HEK293 (cell line): ENCODE data around the gene GOPC.

ENCODE experiments used
- CTCF ChIA-PET: fragments of 350-600 bp; formaldehyde crosslinking; extraction: SDS; loops from one replicate; lab custom pipeline; 2021; ENCODE audit warnings: antibody characterized with exemption; lab: Yijun Ruan, JAX
- POLR2A ChIA-PET: fragments of 300-600 bp; formaldehyde crosslinking; extraction: SDS; loops from one replicate; lab custom pipeline; 2020; ENCODE audit warnings: antibody characterized with exemption, inconsistent platforms; lab: Yijun Ruan, JAX
- H3K27ac ChIP-seq: fragments of 200-500 bp; sonication (Bioruptor generic); 2 replicates; pipeline ENCODE4 v1.5.1; 2014; ENCODE audit warnings: low read depth, low read length, control low read depth, inconsistent platforms; ENCODE audit errors: extremely low read depth
- H3K36me3 ChIP-seq, 2 experiments: fragments of 200-500 bp in 1 of 2; sonication (Bioruptor generic) in 1 of 2; 1 replicate in 1 of 2; 2 replicates in 1 of 2; pipeline ENCODE4 v1.5.1; 2014 to 2017; ENCODE audit warnings: inconsistent platforms in 2 of 2, low read length in 2 of 2; ENCODE audit not compliant: control insufficient read depth in 2 of 2, insufficient read depth in 1 of 2
- H3K4me1 ChIP-seq: fragments of 200-500 bp; sonication (Bioruptor generic); 2 replicates; pipeline ENCODE4 v1.5.1; 2014; ENCODE audit warnings: mild to moderate bottlenecking, low read length, inconsistent platforms; ENCODE audit not compliant: control insufficient read depth, insufficient read depth
- H3K4me3 ChIP-seq: 2 replicates; pipeline ENCODE4 v1.5.1; 2011; ENCODE audit warnings: low read depth, mild to moderate bottlenecking, control low read depth, low read length, moderate library complexity
- H3K9me3 ChIP-seq: fragments of 200-500 bp; sonication (Bioruptor generic); 2 replicates; pipeline ENCODE4 v1.5.1; 2014; ENCODE audit warnings: low read depth, low read length, inconsistent platforms; ENCODE audit not compliant: control insufficient read depth, insufficient read depth
- IKZF3 ChIP-seq: fragments of 450-650 bp; IDR thresholded peaks from 2 replicates; pipeline ENCODE4 v1.5.0; 2018; ENCODE audit warnings: missing biosample characterization, mild to moderate bottlenecking, missing genetic modification characterization, moderate library complexity
- KLF8 ChIP-seq: fragments of 450-650 bp; formaldehyde crosslinking; IDR thresholded peaks from 2 replicates; pipeline ENCODE4 v1.5.1; 2016; ENCODE audit warnings: missing biosample characterization, missing genetic modification characterization
- ZBTB20 ChIP-seq: fragments of 450-650 bp; formaldehyde crosslinking; IDR thresholded peaks from 2 replicates; pipeline ENCODE4 v1.5.1; 2016; ENCODE audit warnings: missing biosample characterization, missing genetic modification characterization
- ZBTB48 ChIP-seq: fragments of 450-650 bp; formaldehyde crosslinking; IDR thresholded peaks from 2 replicates; pipeline ENCODE4 v1.5.1; 2016; ENCODE audit warnings: missing biosample characterization, missing genetic modification characterization
- ZBTB7A ChIP-seq: fragments of 450-650 bp; formaldehyde crosslinking; IDR thresholded peaks from 2 replicates; pipeline ENCODE4 v1.5.1; 2016; ENCODE audit warnings: low read depth, missing biosample characterization, missing genetic modification characterization
- ZNF112 ChIP-seq: fragments of 450-650 bp; formaldehyde crosslinking; IDR thresholded peaks from 2 replicates; pipeline ENCODE4 v1.5.0; 2017; ENCODE audit warnings: missing biosample characterization, missing genetic modification characterization
- ZNF132 ChIP-seq: fragments of 450-650 bp; formaldehyde crosslinking; IDR thresholded peaks from 2 replicates; pipeline ENCODE4 v1.5.1; 2017; ENCODE audit warnings: missing biosample characterization, missing genetic modification characterization, borderline replicate concordance
- ZNF155 ChIP-seq: fragments of 450-650 bp; formaldehyde crosslinking; IDR thresholded peaks from 2 replicates; pipeline ENCODE4 v1.5.1; 2016; ENCODE audit warnings: missing biosample characterization, missing genetic modification characterization
- ZNF223 ChIP-seq: fragments of 450-650 bp; formaldehyde crosslinking; IDR thresholded peaks from 2 replicates; pipeline ENCODE4 v1.5.1; 2016; ENCODE audit warnings: missing biosample characterization, missing genetic modification characterization
- ZNF366 ChIP-seq: fragments of 450-650 bp; formaldehyde crosslinking; conservative IDR thresholded peaks from 2 replicates; pipeline ENCODE4 v1.5.1; 2016; ENCODE audit warnings: missing biosample characterization, missing genetic modification characterization
- ZNF514 ChIP-seq: fragments of 450-650 bp; formaldehyde crosslinking; IDR thresholded peaks from 2 replicates; pipeline ENCODE4 v1.5.1; 2016; ENCODE audit warnings: missing biosample characterization, missing genetic modification characterization
- ZNF555 ChIP-seq: fragments of 450-650 bp; formaldehyde crosslinking; conservative IDR thresholded peaks from 2 replicates; pipeline ENCODE4 v1.5.1; 2017; ENCODE audit warnings: missing biosample characterization, mild to moderate bottlenecking, missing genetic modification characterization, inconsistent platforms
- ZNF561 ChIP-seq: fragments of 450-650 bp; IDR thresholded peaks from 2 replicates; pipeline ENCODE4 v1.5.1; 2018; ENCODE audit warnings: missing biosample characterization, missing genetic modification characterization, borderline replicate concordance
- ZNF654 ChIP-seq: fragments of 450-650 bp; formaldehyde crosslinking; IDR thresholded peaks from 2 replicates; pipeline ENCODE4 v1.5.1; 2016; ENCODE audit warnings: low read depth, missing biosample characterization, missing genetic modification characterization
- ZNF677 ChIP-seq: fragments of 450-650 bp; IDR thresholded peaks from 2 replicates; pipeline ENCODE4 v1.5.0; 2018; ENCODE audit warnings: missing biosample characterization, mild to moderate bottlenecking, missing genetic modification characterization, moderate library complexity
- ZNF701 ChIP-seq: fragments of 450-650 bp; formaldehyde crosslinking; IDR thresholded peaks from 2 replicates; pipeline ENCODE4 v1.5.1; 2016; ENCODE audit warnings: missing biosample characterization, missing genetic modification characterization
- ZNF843 ChIP-seq: fragments of 450-650 bp; formaldehyde crosslinking; IDR thresholded peaks from 2 replicates; pipeline ENCODE4 v1.5.1; 2016; ENCODE audit warnings: missing biosample characterization, missing genetic modification characterization
- TF ChIP-seq, protein P1 (sequence below): fragments of 450-650 bp; formaldehyde crosslinking; IDR thresholded peaks from 2 replicates; pipeline ENCODE4 v1.5.1; 2016; ENCODE audit warnings: missing biosample characterization, missing genetic modification characterization, borderline replicate concordance
- TF ChIP-seq, protein P2 (sequence below): fragments of 450-650 bp; formaldehyde crosslinking; optimal IDR thresholded peaks from 2 replicates; pipeline ENCODE3; 2016; ENCODE audit warnings: missing biosample characterization, mild to moderate bottlenecking, missing genetic modification characterization
- TF ChIP-seq, protein P3 (sequence below): fragments of 450-650 bp; IDR thresholded peaks from 2 replicates; pipeline ENCODE4 v1.5.1; 2018; ENCODE audit warnings: missing biosample characterization, mild to moderate bottlenecking, missing genetic modification characterization
- TF ChIP-seq, protein P4 (sequence below): fragments of 450-650 bp; formaldehyde crosslinking; IDR thresholded peaks from 2 replicates; pipeline ENCODE4 v1.5.0; 2017; ENCODE audit warnings: missing biosample characterization, missing genetic modification characterization, borderline replicate concordance

The GOPC gene

DNA sequence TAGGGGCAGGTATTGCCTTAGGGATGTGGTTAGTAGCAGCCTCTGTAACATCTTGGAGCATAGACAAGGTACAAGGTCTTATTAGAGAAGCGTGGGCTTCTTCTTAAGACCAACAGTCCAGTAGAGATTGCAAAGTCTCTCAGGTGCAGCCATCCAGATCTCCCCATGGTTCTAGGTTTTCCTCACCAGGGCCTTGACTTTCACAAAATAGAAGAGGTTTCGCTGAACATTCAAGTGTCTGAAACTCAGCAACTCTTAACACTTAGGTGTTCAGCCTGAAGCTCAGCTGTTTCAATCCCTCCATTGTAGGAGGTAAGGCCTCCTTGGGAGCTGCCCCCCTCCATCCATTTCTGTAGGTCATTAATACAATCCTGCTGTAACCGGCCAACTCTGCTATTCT is 44.4 kb downstream of the GOPC start (continued):
- TF ChIP-seq ZBTB20 (tag by site-specific recombination) (no peak), ZNF132 (no peak), ZBTB7A (tag by site-specific recombination) (no peak), IKZF3 (no peak), ZNF223 (no peak)

DNA sequence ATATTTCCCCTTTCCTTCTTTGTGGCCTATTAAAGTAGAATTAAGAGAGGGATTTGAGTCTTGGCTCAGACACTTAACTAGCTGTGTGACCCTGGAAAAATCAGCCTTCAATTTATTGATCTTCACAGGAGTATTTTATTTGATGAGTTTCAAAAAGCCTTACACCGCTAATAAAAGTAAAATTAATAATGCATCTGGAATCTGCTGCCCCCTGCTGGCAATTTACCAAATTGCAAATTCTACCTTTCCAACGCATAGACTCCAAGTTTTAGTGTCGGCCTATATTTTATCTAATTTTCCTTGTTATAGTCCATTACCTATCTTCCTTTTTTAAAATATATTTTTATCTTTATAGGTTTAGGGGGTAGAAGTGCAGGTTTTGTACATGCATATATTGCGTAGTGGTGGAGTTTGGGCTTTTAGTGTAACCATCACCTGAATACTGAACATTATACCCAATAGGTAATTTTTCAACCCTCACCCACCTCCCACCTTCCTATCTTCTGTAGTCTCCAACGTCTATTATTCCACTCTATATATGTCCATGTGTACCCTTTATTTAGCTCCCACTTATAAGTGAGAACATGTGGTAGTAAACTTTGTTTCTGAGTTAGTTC is 46.3 kb downstream of the GOPC start:
- POLR2A ChIA-PET, result interaction anchor here (1.5 kb wide), 1 partner anchor 106 kb away, joined by 4 read pairs; no protein-coding TSS in a partner anchor
- no peak overlapping the region for H3K27ac ChIP-seq
- TF ChIP-seq, protein P1, sequence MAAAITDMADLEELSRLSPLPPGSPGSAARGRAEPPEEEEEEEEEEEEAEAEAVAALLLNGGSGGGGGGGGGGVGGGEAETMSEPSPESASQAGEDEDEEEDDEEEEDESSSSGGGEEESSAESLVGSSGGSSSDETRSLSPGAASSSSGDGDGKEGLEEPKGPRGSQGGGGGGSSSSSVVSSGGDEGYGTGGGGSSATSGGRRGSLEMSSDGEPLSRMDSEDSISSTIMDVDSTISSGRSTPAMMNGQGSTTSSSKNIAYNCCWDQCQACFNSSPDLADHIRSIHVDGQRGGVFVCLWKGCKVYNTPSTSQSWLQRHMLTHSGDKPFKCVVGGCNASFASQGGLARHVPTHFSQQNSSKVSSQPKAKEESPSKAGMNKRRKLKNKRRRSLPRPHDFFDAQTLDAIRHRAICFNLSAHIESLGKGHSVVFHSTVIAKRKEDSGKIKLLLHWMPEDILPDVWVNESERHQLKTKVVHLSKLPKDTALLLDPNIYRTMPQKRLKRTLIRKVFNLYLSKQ (tag by site-specific recombination), result no peak
- peak; percentile 70 for TF ChIP-seq ZNF654 (tag by site-specific recombination)
- no peak for TF ChIP-seq ZNF701 (tag by site-specific recombination)
- no peak for TF ChIP-seq ZNF514
- TF ChIP-seq, protein P2, sequence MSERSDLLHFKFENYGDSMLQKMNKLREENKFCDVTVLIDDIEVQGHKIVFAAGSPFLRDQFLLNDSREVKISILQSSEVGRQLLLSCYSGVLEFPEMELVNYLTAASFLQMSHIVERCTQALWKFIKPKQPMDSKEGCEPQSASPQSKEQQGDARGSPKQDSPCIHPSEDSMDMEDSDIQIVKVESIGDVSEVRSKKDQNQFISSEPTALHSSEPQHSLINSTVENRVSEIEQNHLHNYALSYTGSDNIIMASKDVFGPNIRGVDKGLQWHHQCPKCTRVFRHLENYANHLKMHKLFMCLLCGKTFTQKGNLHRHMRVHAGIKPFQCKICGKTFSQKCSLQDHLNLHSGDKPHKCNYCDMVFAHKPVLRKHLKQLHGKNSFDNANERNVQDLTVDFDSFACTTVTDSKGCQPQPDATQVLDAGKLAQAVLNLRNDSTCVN (tag by site-specific recombination), result no peak

DNA sequence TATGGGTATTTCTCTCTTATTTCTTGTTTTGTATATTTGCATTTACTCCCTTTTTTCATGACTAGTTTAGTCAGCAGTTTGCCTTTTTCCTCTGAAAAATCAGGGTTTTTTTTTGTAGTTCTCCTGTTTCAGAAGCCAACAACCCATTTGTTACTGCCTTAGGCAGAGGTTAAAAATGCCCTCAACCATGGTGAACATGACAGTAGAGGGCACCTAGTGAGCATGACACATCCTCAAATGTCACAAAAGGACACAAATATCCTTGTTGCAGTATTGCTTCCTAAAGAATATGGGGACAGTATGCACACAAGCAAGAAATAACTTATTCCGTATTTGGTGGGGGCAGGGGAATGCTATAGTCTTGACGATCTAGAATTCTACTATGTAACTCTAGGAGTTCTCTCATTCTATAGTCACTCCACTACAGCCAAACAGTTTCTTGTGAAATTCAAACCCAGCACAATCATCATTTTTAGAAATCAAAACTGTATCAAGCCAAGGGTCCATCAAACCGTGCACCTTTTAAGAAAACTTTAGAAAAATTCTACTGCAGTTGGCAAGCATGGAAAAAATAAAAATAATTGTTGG is 47.0 kb downstream of the GOPC start:
- ChIA-PET POLR2A (interaction anchor here (1.5 kb wide), 1 partner anchor 105 kb away, joined by 4 read pairs; no protein-coding TSS in a partner anchor), CTCF (interaction anchor here (0.6 to 7.1 kb wide), 38 partner anchors 9 to 1490 kb away, joined by 3 to 118 read pairs (median 4); no protein-coding TSS in a partner anchor)
- no peak overlapping the region for H3K27ac ChIP-seq
- TF ChIP-seq ZNF155 (tag by site-specific recombination), result no peak
- TF ChIP-seq, protein P3, sequence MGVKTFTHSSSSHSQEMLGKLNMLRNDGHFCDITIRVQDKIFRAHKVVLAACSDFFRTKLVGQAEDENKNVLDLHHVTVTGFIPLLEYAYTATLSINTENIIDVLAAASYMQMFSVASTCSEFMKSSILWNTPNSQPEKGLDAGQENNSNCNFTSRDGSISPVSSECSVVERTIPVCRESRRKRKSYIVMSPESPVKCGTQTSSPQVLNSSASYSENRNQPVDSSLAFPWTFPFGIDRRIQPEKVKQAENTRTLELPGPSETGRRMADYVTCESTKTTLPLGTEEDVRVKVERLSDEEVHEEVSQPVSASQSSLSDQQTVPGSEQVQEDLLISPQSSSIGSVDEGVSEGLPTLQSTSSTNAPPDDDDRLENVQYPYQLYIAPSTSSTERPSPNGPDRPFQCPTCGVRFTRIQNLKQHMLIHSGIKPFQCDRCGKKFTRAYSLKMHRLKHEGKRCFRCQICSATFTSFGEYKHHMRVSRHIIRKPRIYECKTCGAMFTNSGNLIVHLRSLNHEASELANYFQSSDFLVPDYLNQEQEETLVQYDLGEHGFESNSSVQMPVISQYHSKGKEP (tag by site-specific recombination), result no peak
- peaks cover 4 to 10% of the 10 kb centered on the region in 2 experiments; a peak in 2 of 3 replicates for H3K36me3 ChIP-seq
- H3K4me1 ChIP-seq, result no peaks in the 10 kb centered on the region
- no peak overlapping the region for H3K4me3 ChIP-seq
- no peaks in the 10 kb centered on the region for H3K9me3 ChIP-seq

More for the DNA sequence above, 46.3 kb downstream of the GOPC start:
- H3K36me3 ChIP-seq, result peaks cover 4 to 16% of the 10 kb centered on the region in 2 experiments; a peak in 2 of 3 replicates
- no peak overlapping the region for H3K4me3 ChIP-seq
- CTCF ChIA-PET, result interaction anchor here (0.5 to 7.1 kb wide), 40 partner anchors 8 to 1489 kb away, joined by 3 to 118 read pairs (median 4); no protein-coding TSS in a partner anchor
- no peaks in the 10 kb centered on the region for H3K9me3 ChIP-seq
- H3K4me1 ChIP-seq, result no peaks in the 10 kb centered on the region

DNA sequence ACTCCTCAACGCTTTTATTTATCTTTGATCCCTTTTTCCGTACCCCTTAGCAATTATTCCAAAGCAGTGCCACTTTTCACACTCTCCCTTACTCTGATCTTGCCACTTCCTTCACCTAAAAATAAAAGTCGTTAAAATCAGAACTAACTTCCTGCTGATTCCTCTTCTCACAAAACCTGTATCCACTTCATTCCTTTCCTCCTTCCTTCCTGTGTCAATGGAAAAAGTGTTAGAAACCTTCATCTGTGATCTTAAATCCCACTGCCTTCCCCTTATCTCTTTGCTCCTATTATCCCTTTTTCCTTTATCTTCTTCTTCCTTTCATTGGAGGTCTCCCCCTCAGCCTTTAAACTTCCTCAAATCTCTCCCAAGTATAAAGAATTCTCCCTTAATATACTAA is 49.2 kb downstream of the GOPC start:
- no peak overlapping the region for H3K4me3 ChIP-seq
- CTCF ChIA-PET, result interaction anchor here (2.0 to 4.1 kb wide), 2 partner anchors 51 to 103 kb away, joined by 7 to 45 read pairs; no protein-coding TSS in a partner anchor
- POLR2A ChIA-PET, result no interaction called here
- peaks cover 4% of the 10 kb centered on the region; the same call in 1 of the 2 replicates for H3K4me1 ChIP-seq
- H3K36me3 ChIP-seq, result peaks cover 0 to 3% of the 10 kb centered on the region in 2 experiments; a peak in 1 of 3 replicates
- H3K27ac ChIP-seq, result no peak overlapping the region
- no peaks in the 10 kb centered on the region for H3K9me3 ChIP-seq
- TF ChIP-seq KLF8 (no peak), ZNF112 (tag by site-specific recombination) (no peak), ZNF561 (no peak), ZNF843 (tag by site-specific recombination) (no peak), ZNF677 (tag by site-specific recombination) (no peak), ZNF555 (tag by site-specific recombination) (no peak), ZBTB48 (tag by site-specific recombination) (0 out of 2 replicates have a peak, but pooled peaks have one; percentile 21), ZNF366 (tag by site-specific recombination) (0 out of 2 replicates have a peak, but pooled peaks have one; percentile 23)
- TF ChIP-seq, protein P4, sequence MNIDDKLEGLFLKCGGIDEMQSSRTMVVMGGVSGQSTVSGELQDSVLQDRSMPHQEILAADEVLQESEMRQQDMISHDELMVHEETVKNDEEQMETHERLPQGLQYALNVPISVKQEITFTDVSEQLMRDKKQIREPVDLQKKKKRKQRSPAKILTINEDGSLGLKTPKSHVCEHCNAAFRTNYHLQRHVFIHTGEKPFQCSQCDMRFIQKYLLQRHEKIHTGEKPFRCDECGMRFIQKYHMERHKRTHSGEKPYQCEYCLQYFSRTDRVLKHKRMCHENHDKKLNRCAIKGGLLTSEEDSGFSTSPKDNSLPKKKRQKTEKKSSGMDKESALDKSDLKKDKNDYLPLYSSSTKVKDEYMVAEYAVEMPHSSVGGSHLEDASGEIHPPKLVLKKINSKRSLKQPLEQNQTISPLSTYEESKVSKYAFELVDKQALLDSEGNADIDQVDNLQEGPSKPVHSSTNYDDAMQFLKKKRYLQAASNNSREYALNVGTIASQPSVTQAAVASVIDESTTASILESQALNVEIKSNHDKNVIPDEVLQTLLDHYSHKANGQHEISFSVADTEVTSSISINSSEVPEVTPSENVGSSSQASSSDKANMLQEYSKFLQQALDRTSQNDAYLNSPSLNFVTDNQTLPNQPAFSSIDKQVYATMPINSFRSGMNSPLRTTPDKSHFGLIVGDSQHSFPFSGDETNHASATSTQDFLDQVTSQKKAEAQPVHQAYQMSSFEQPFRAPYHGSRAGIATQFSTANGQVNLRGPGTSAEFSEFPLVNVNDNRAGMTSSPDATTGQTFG, result no peak
